HEK293 (cell line): ENCODE measurements around the gene ASIC4.
A peak's percentile ranks its signal among the peaks of the same experiment; 100 is the strongest.

Experiments used
- EGR2 ChIP-seq: fragments of 450-650 bp; formaldehyde crosslinking; IDR thresholded peaks from 2 replicates; pipeline ENCODE4 v1.5.1; 2016; ENCODE audit warnings: low read depth, missing biosample characterization, missing genetic modification characterization
- FEZF1 ChIP-seq: fragments of 450-650 bp; formaldehyde crosslinking; IDR thresholded peaks from 2 replicates; pipeline ENCODE4 v1.5.1; 2016; ENCODE audit warnings: missing biosample characterization, missing genetic modification characterization
- IKZF3 ChIP-seq: fragments of 450-650 bp; IDR thresholded peaks from 2 replicates; pipeline ENCODE4 v1.5.0; 2018; ENCODE audit warnings: missing biosample characterization, mild to moderate bottlenecking, missing genetic modification characterization, moderate library complexity
- KLF9 ChIP-seq: fragments of 450-650 bp; formaldehyde crosslinking; IDR thresholded peaks from 2 replicates; pipeline ENCODE4 v1.5.1; 2016; ENCODE audit warnings: missing biosample characterization, missing genetic modification characterization, low read depth
- OVOL3 ChIP-seq: fragments of 450-650 bp; formaldehyde crosslinking; IDR thresholded peaks from 2 replicates; pipeline ENCODE4 v1.5.1; 2016; ENCODE audit warnings: missing biosample characterization, missing genetic modification characterization
- PATZ1 ChIP-seq: fragments of 450-650 bp; formaldehyde crosslinking; IDR thresholded peaks from 2 replicates; pipeline ENCODE4 v1.5.1; 2016; ENCODE audit warnings: missing biosample characterization, missing genetic modification characterization
- TRIM28 ChIP-seq: IDR thresholded peaks from 2 replicates; pipeline ENCODE4 v1.6.1; 2011; ENCODE audit warnings: low read length, control low read depth, borderline replicate concordance
- ZBTB10 ChIP-seq: fragments of 450-650 bp; formaldehyde crosslinking; IDR thresholded peaks from 2 replicates; pipeline ENCODE4 v1.5.1; 2016; ENCODE audit warnings: missing biosample characterization, missing genetic modification characterization
- ZBTB26 ChIP-seq: fragments of 450-650 bp; formaldehyde crosslinking; optimal IDR thresholded peaks from 2 replicates; pipeline ENCODE3; 2016; ENCODE audit warnings: missing biosample characterization, mild to moderate bottlenecking, missing genetic modification characterization
- ZFP41 ChIP-seq: fragments of 450-650 bp; formaldehyde crosslinking; IDR thresholded peaks from 2 replicates; pipeline ENCODE4 v1.5.1; 2016; ENCODE audit warnings: missing biosample characterization, missing genetic modification characterization, borderline replicate concordance
- ZFP69B ChIP-seq: fragments of 450-650 bp; formaldehyde crosslinking; IDR thresholded peaks from 2 replicates; pipeline ENCODE4 v1.5.1; 2016; ENCODE audit warnings: missing biosample characterization, missing genetic modification characterization
- ZNF133 ChIP-seq: fragments of 450-650 bp; formaldehyde crosslinking; IDR thresholded peaks from 2 replicates; pipeline ENCODE4 v1.5.1; 2016; ENCODE audit warnings: missing biosample characterization, missing genetic modification characterization
- ZNF140 ChIP-seq: fragments of 450-650 bp; formaldehyde crosslinking; IDR thresholded peaks from 2 replicates; pipeline ENCODE4 v1.5.1; 2016; ENCODE audit warnings: missing biosample characterization, missing genetic modification characterization
- ZNF148 ChIP-seq: fragments of 450-650 bp; formaldehyde crosslinking; IDR thresholded peaks from 2 replicates; pipeline ENCODE4 v1.5.0; 2017; ENCODE audit warnings: missing biosample characterization, missing genetic modification characterization, borderline replicate concordance
- ZNF175 ChIP-seq: fragments of 450-650 bp; formaldehyde crosslinking; IDR thresholded peaks from 2 replicates; pipeline ENCODE4 v1.5.1; 2016; ENCODE audit warnings: missing biosample characterization, missing genetic modification characterization
- ZNF18 ChIP-seq: fragments of 450-650 bp; formaldehyde crosslinking; IDR thresholded peaks from 2 replicates; pipeline ENCODE4 v1.5.1; 2016; ENCODE audit warnings: missing biosample characterization, missing genetic modification characterization
- ZNF214 ChIP-seq: fragments of 450-650 bp; formaldehyde crosslinking; IDR thresholded peaks from 2 replicates; pipeline ENCODE4 v1.5.1; 2017; ENCODE audit warnings: missing biosample characterization, mild to moderate bottlenecking, missing genetic modification characterization, borderline replicate concordance
- ZNF266 ChIP-seq: fragments of 450-650 bp; formaldehyde crosslinking; IDR thresholded peaks from 2 replicates; pipeline ENCODE4 v1.5.1; 2016; ENCODE audit warnings: missing biosample characterization, missing genetic modification characterization, low read depth
- ZNF391 ChIP-seq: fragments of 450-650 bp; formaldehyde crosslinking; IDR thresholded peaks from 2 replicates; pipeline ENCODE4 v1.5.1; 2016; ENCODE audit warnings: low read depth, missing biosample characterization, missing genetic modification characterization, borderline replicate concordance
- ZNF510 ChIP-seq: fragments of 450-650 bp; formaldehyde crosslinking; IDR thresholded peaks from 2 replicates; pipeline ENCODE4 v1.5.1; 2018; ENCODE audit warnings: mild to moderate bottlenecking, missing genetic modification characterization, missing biosample characterization; ENCODE audit not compliant: insufficient replicate concordance
- ZNF521 ChIP-seq: fragments of 450-650 bp; formaldehyde crosslinking; IDR thresholded peaks from 2 replicates; pipeline ENCODE4 v1.5.1; 2017; ENCODE audit warnings: missing biosample characterization, mild to moderate bottlenecking, missing genetic modification characterization
- ZNF600 ChIP-seq: fragments of 450-650 bp; formaldehyde crosslinking; IDR thresholded peaks from 2 replicates; pipeline ENCODE4 v1.5.1; 2016; ENCODE audit warnings: missing biosample characterization, missing genetic modification characterization
- ZNF654 ChIP-seq: fragments of 450-650 bp; formaldehyde crosslinking; IDR thresholded peaks from 2 replicates; pipeline ENCODE4 v1.5.1; 2016; ENCODE audit warnings: low read depth, missing biosample characterization, missing genetic modification characterization
- ZNF776 ChIP-seq: fragments of 450-650 bp; formaldehyde crosslinking; IDR thresholded peaks from 2 replicates; pipeline ENCODE4 v1.5.0; 2017; ENCODE audit warnings: missing biosample characterization, missing genetic modification characterization, borderline replicate concordance
- ZNF777 ChIP-seq: fragments of 450-650 bp; formaldehyde crosslinking; IDR thresholded peaks from 2 replicates; pipeline ENCODE4 v1.5.1; 2017; ENCODE audit warnings: missing biosample characterization, missing genetic modification characterization, borderline replicate concordance
- ZNF785 ChIP-seq: fragments of 450-650 bp; formaldehyde crosslinking; IDR thresholded peaks from 2 replicates; pipeline ENCODE4 v1.5.1; 2016; ENCODE audit warnings: missing biosample characterization, missing genetic modification characterization
- ZNF792 ChIP-seq: fragments of 450-650 bp; formaldehyde crosslinking; IDR thresholded peaks from 2 replicates; pipeline ENCODE4 v1.5.1; 2016; ENCODE audit warnings: missing biosample characterization, missing genetic modification characterization

Gene ASIC4

GRCh38 chr2:219571311-219572236, 57.3 kb downstream of the ASIC4 start, which contains the start of gene OBSL1 (continued):
- TF ChIP-seq OVOL3 (tag by site-specific recombination) (no peak), ZNF776 (no peak), IKZF3 (tag by site-specific recombination) (peak; percentile 47; the same call in 1 of the 2 replicates), ZFP69B (tag by site-specific recombination) (peak; percentile 82), ZNF214 (tag by site-specific recombination) (no peak), ZNF175 (tag by site-specific recombination) (no peak), ZNF18 (peak; percentile 82), ZNF133 (tag by site-specific recombination) (peak; percentile 45; the same call in 1 of the 2 replicates), PATZ1 (tag by site-specific recombination) (peak; percentile 82), ZNF391 (peak; percentile 84; the same call in 1 of the 2 replicates), ZNF600 (tag by site-specific recombination) (peak; percentile 49; the same call in 1 of the 2 replicates), ZNF792 (tag by site-specific recombination) (0 out of 2 replicates have a peak, but pooled peaks have one; percentile 64), ZNF521 (tag by site-specific recombination) (no peak), ZNF654 (no peak), ZFP41 (tag by site-specific recombination) (no peak), ZNF777 (tag by site-specific recombination) (0 out of 2 replicates have a peak, but pooled peaks have one; percentile 39), ZNF510 (tag by site-specific recombination) (no peak), ZNF785 (tag by site-specific recombination) (peak; percentile 93), KLF9 (peak; percentile 48), ZNF266 (no peak), ZBTB10 (tag by site-specific recombination) (peak; percentile 95), ZBTB26 (tag by site-specific recombination) (peak; percentile 43), ZNF140 (tag by site-specific recombination) (no peak), TRIM28 (0 out of 2 replicates have a peak, but pooled peaks have one; percentile 51), EGR2 (tag by site-specific recombination) (peak; percentile 86), ZNF148 (tag by site-specific recombination) (peak; percentile 98), FEZF1 (tag by site-specific recombination) (peak; percentile 4; the same call in 1 of the 2 replicates)
